ENCODE data around the gene MYH6. TPM values are rescaled to one million over a fixed set of nuclear protein-coding genes. Genes with fewer than 3 reads are reported as not detected.
A peak's percentile ranks its signal among the peaks of the same experiment; 100 is the strongest.

The MYH6 gene
- total and polyA plus RNA-seq, 8 donors, result 0.03 to 1.5 (median 0.05) TPM; not detected in 3

DNA sequence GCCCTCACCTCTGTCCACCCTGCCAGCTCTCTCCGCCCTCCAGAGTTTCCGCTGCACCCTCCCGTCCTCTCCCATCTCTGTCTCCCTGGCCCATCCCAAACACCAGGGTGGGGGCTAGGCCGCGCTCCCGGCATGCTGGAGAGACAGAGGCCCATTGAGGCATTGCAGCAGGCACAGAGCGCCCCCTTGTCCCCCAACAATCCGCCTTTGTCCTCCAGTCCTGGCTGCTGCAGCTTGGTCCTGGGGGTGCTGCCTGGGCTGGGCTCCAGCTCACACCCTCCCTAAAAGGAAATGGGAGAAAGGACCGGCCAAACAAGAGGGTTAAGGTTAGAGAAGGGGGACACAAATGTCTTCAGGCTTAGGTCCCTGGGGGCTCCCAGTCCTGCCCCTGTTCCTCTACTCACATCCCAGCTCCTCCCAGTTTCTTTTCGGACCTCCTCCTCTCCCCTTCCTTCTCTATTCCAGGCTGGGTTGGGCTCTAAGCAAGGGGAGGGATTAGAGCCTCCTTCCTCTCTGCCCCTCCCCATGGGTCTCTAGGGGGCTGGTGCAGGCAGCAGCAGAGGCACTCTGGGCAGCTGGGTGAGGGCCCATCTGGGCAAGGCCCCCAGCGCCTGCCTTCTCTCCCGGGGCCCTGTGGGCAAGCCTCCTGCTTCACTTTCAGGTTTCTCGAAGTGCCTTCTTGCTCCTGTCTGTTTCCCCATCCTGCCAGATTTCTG is 31.4 kb downstream of the MYH6 start, which contains the start of gene CMTM5:
CMTM5 (plus strand) TSS at position 565 of the 716 bp plus-strand sequence. CDS start 206 bp downstream, outside the sequence.
- TF ChIP-seq, protein P1, sequence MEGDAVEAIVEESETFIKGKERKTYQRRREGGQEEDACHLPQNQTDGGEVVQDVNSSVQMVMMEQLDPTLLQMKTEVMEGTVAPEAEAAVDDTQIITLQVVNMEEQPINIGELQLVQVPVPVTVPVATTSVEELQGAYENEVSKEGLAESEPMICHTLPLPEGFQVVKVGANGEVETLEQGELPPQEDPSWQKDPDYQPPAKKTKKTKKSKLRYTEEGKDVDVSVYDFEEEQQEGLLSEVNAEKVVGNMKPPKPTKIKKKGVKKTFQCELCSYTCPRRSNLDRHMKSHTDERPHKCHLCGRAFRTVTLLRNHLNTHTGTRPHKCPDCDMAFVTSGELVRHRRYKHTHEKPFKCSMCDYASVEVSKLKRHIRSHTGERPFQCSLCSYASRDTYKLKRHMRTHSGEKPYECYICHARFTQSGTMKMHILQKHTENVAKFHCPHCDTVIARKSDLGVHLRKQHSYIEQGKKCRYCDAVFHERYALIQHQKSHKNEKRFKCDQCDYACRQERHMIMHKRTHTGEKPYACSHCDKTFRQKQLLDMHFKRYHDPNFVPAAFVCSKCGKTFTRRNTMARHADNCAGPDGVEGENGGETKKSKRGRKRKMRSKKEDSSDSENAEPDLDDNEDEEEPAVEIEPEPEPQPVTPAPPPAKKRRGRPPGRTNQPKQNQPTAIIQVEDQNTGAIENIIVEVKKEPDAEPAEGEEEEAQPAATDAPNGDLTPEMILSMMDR (IDR thresholded peaks at IDR 0.05), result no peak
- H3K27me3 ChIP-seq, result peaks cover 0 to 20% of the 10 kb centered on the region in 2 donors
- intact Hi-C loops (cut with DNase I), result loop anchor here in 1 of 2 donors (10.0 kb wide), 1 partner anchor 52 kb away; the partner anchor contains the start of gene PABPN1
- no peaks in the 10 kb centered on the region for H3K9me3 ChIP-seq
- peak in 2 of 4 donors; percentile 51 to 61 for DNase-seq
- no peak within 1 kb of the TSS for H3K27ac ChIP-seq
- H3K4me3 ChIP-seq, result no peak within 1 kb of the TSS
- H3K36me3 ChIP-seq, result no peaks in the 10 kb centered on the region
- ATAC-seq, result peak; percentile 6
- no peaks in the 10 kb centered on the region for H3K4me1 ChIP-seq

DNA sequence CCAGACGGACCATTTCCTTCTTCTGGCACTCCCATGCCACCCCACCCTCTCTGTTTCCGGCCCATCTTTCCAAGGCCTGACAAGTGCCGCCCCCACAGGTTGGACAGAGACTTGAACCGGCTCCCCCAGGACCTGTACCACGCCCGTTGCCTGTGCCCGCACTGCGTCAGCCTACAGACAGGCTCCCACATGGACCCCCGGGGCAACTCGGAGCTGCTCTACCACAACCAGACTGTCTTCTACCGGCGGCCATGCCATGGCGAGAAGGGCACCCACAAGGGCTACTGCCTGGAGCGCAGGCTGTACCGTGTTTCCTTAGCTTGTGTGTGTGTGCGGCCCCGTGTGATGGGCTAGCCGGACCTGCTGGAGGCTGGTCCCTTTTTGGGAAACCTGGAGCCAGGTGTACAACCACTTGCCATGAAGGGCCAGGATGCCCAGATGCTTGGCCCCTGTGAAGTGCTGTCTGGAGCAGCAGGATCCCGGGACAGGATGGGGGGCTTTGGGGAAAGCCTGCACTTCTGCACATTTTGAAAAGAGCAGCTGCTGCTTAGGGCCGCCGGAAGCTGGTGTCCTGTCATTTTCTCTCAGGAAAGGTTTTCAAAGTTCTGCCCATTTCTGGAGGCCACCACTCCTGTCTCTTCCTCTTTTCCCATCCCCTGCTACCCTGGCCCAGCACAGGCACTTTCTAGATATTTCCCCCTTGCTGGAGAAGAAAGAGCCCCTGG is 32.4 kb downstream of the MYH6 start:
- H3K27ac ChIP-seq, result no peak overlapping the region

DNA sequence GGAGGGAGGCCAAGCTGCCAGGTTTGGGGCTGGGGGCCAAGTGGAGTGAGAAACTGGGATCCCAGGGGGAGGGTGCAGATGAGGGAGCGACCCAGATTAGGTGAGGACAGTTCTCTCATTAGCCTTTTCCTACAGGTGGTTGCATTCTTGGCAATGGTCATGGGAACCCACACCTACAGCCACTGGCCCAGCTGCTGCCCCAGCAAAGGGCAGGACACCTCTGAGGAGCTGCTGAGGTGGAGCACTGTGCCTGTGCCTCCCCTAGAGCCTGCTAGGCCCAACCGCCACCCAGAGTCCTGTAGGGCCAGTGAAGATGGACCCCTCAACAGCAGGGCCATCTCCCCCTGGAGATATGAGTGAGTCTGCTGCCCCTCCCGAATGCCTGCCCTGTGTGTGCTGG is 35.0 kb downstream of the MYH6 start:
- Histone ChIP-seq H3K27me3 (no peaks in the 10 kb centered on the region), H3K4me3 (no peak overlapping the region), H3K27ac (no peak overlapping the region), H3K36me3 (no peaks in the 10 kb centered on the region), H3K4me1 (no peaks in the 10 kb centered on the region), H3K9me3 (no peaks in the 10 kb centered on the region)
- no peak for ATAC-seq
- no peak for DNase-seq
- intact Hi-C loops (cut with DNase I), result loop anchor here in 1 of 2 donors (10.0 kb wide), 1 partner anchor 48 kb away; the partner anchor contains the start of gene PABPN1
- TF ChIP-seq, protein P1 (IDR thresholded peaks at IDR 0.05), result no peak

More for the DNA sequence above, 32.4 kb downstream of the MYH6 start:
- H3K9me3 ChIP-seq, result no peaks in the 10 kb centered on the region
- ATAC-seq (no peak), DNase-seq (peak in 1 of 4 donors; percentile 66)
- intact Hi-C loops (cut with DNase I), result loop anchor here in 1 of 2 donors (10.0 kb wide), 1 partner anchor 51 kb away; the partner anchor contains the start of gene PABPN1
- TF ChIP-seq, protein P1 (IDR thresholded peaks at IDR 0.05), result no peak
- no peak overlapping the region for H3K4me3 ChIP-seq
- H3K27me3 ChIP-seq, result peaks cover 0 to 15% of the 10 kb centered on the region in 2 donors
- no peaks in the 10 kb centered on the region for H3K36me3 ChIP-seq
- H3K4me1 ChIP-seq, result no peaks in the 10 kb centered on the region

DNA sequence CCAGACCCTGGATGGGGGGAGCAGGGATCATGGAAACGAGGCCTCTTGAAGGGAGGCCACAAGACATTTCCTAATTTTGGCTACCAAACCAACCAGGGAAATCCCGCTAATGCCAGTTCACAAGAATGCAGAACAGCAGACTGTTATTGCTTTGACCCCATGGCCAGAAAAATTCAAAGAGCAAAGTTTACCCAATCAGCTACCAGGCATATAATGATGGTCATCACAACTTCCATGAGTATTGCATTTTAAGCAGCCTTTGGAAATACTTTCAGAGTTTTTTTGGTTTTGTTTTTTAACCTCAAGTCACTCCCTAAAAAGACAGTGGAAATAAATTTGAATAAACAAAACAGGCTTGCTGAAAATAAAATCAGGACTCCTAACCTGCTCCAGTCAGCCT is 35.6 kb downstream of the MYH6 start, which contains the start of gene IL25:
IL25 (plus strand) TSS at position 301 of the 400 bp plus-strand sequence.
- no peak for ATAC-seq
- intact Hi-C loops (cut with DNase I), result loop anchor here in 1 of 2 donors (10.0 kb wide), 1 partner anchor 48 kb away; the partner anchor contains the start of gene PABPN1
- TF ChIP-seq, protein P1 (IDR thresholded peaks at IDR 0.05), result no peak

More for the DNA sequence above, 35.6 kb downstream of the MYH6 start, which contains the start of gene IL25:
- no peak within 1 kb of the TSS for H3K27ac ChIP-seq
- H3K4me3 ChIP-seq, result no peak within 1 kb of the TSS
- H3K9me3 ChIP-seq, result no peaks in the 10 kb centered on the region
- H3K36me3 ChIP-seq, result no peaks in the 10 kb centered on the region
- peaks cover 0 to 4% of the 10 kb centered on the region in 2 donors for H3K27me3 ChIP-seq
- DNase-seq, result no peak
- no peaks in the 10 kb centered on the region for H3K4me1 ChIP-seq
